GM21381 (cell line): Measurements from ENCODE around the gene MAN1C1.

Experiments used
- ATAC-seq: cut with Tn5 transposase; IDR thresholded peaks from one replicate; pipeline ENCODE4 v1.9.1; 2021; ENCODE audit warnings: mild to moderate bottlenecking, moderate library complexity; ENCODE audit not compliant: unreplicated experiment

Gene MAN1C1

GRCh38 chr1:25772692-25773245, 156.2 kb downstream of the MAN1C1 start:
- ATAC-seq: no peak

GRCh38 chr1:25773441-25774125, 157.0 kb downstream of the MAN1C1 start:
- no peak for ATAC-seq

- ATAC-seq: no peak
These were observed 157.7 kb downstream of the MAN1C1 start for GRCh38 chr1:25774206-25774803.

- no peak for ATAC-seq
These were observed 158.6 kb downstream of the MAN1C1 start for GRCh38 chr1:25774921-25775771.

GRCh38 chr1:25779388-25779787, 162.8 kb downstream of the MAN1C1 start:
- no peak for ATAC-seq

- ATAC-seq: no peak
These were observed 163.3 kb downstream of the MAN1C1 start for GRCh38 chr1:25779894-25780293.

- ATAC-seq: no peak
These were observed 163.9 kb downstream of the MAN1C1 start for GRCh38 chr1:25780318-25781129.

- no peak for ATAC-seq
These were observed 164.5 kb downstream of the MAN1C1 start for GRCh38 chr1:25781130-25781433.

GRCh38 chr1:25782608-25783201, 166.1 kb downstream of the MAN1C1 start:
- no peak for ATAC-seq

- no peak for ATAC-seq
These were observed 168.0 kb downstream of the MAN1C1 start for GRCh38 chr1:25784575-25785051.

GRCh38 chr1:25785333-25786067, 168.9 kb downstream of the MAN1C1 start:
- no peak for ATAC-seq

- ATAC-seq: no peak
These were observed 170.5 kb downstream of the MAN1C1 start for GRCh38 chr1:25786887-25787759.

- no peak for ATAC-seq
These were observed 171.2 kb downstream of the MAN1C1 start for GRCh38 chr1:25787760-25788166.

GRCh38 chr1:25790472-25790871, 173.9 kb downstream of the MAN1C1 start:
- no peak for ATAC-seq

GRCh38 chr1:25792115-25792514, 175.5 kb downstream of the MAN1C1 start:
- ATAC-seq: no peak

GRCh38 chr1:25793585-25794170, 177.1 kb downstream of the MAN1C1 start:
- no peak for ATAC-seq

GRCh38 chr1:25794325-25794724, 177.7 kb downstream of the MAN1C1 start:
- ATAC-seq: no peak

GRCh38 chr1:25795211-25795610, 178.6 kb downstream of the MAN1C1 start:
- no peak for ATAC-seq
